Measurements from ENCODE around the gene FYB2.

The FYB2 gene

DNA sequence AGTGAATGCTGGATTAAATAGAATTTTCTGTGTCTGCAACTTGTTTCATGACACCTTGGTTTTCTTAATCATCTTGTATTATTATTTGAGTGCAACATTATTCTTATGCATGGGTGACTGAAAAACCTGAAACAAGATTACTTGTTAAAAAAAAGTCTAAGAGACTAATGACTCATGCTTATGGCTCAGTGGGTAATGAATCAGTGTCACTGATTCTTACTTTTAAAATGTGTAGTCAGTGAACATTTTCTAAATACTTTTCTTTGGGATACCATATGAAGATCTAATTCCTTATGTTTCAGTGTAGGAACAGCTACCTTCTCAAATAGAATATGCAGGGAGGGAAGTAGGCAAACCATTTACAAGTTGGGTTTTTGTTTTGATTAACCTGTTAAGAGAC lies 108.6 kb downstream of the FYB2 start:
- no peak for DNase-seq

DNA sequence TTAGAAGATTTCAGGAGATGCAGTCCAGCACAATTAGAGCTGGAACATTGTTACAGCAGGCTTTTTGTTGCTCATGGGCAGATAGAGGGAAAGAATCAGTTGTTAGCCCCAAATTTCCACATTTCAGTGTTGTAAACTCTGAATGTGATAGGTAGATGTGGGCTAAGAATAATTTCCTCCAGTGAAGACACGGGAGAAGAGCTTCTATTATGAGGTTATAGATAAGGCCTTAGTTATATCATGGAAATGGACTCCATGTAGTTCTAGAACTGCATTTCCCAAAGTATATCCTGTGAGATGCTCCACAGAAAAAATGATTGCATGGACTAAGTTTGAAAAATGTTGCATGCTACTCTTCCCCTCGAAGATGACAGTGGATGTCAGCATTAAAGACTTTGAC lies 109.2 kb downstream of the FYB2 start:
- no peak for DNase-seq

DNA sequence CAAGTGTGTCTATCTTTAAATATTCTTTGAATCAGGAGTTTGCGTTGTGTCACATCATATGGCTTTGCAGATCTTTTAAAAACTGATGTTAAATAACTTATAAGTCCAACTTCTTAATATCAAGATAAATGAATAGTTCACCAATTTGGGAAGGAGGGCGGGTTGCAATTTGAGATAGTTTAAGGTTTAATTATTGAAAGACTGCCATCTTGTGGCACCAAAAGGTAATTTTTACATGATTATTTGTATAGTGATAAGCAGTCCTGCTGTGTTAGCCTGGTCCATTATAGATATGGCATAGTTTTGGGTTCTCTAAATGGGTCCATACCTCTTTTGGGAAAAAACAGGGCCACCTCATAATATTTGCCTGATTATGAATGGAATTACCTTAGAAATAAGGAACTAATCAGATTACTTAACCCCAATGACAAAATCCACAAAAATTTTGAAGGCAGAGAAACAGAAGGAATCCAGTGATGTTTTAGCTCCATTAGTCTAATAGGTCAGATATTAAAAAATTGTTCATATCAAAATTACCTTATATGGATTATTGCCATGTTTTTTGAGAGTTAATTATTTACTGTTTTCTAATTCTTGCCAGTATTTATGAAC lies 109.8 kb downstream of the FYB2 start:
- no peak for DNase-seq

DNA sequence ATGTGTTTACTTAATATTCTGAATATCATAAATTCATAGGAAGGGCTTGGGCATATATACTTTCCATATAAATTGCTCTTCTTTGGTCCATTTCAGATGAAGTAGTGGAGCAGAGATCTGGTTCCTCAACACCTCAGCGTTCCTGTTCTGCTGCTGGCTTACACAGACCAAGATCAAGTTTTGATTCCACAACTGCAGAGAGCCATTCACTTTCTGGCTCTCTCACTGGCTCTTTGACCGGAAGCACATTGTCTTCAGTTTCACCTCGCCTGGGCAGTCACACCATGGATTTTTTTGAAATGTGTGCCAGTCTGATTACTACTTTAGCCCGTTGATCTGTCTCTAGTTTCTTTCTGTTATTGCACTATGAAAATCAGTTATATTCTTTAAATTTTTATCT lies 111.8 kb downstream of the FYB2 start:
- DNase-seq, result no peak

DNA sequence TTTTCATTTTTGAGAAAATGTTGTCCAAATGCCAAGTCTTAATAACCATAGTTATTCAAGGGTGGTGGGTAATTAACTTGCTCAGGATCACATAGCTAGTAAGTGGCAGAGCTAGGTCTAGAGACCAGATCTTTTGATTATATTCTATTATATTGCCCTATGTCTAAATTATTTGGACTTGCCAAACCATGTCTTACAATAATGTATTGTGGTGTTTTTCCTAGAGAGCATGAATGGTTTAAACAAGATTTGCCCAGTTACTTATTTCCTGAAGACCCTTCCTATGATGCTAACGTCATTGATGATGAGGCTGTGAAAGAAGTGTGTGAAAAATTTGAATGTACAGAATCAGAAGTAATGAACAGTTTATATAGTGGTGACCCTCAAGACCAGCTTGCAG lies 115.5 kb downstream of the FYB2 start:
- no peak for DNase-seq

DNA sequence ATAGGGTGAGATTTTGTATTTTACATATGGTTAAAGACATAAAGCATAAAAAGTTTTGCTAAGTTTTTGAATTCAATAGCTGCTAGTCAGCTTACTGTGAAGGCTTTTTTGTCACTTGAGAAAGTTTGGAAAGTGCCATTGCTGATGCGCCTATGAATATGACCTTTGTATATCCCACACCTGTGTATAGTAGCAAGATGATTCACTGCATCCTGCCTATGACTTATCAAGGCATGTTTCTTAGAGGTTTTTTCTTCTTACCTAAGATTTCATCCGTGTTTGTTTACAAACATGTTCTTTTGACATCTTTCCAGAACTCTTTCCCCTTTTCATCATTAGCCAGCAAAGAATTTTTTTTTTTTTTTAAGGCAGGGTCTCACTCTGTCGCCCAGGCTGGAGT lies 122.5 kb downstream of the FYB2 start:
- DNase-seq, result no peak

DNA sequence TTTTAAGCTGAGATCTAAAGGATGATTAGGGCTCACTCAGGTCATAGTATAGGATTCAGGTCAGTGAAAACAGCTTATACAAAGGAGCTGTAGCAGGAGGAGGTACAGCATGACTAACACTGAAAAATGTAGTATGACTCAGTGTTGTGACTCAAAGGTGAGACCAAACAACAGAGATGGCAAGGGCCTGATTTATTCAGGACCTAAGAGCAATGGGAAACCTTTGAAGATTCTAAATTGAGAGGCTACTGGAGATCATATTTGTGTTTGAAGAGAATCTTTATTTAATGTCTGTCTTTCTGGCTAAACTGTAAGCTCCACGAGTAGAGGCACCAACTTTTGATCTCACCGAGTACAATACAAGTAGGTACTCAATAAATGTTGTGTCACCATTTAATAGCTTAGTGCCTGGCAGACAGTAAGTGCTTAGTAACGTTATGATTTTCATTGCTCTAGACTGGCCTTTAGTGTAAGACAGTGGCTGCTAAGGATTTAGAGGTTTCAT lies 130.6 kb downstream of the FYB2 start:
- no peak for DNase-seq

DNA sequence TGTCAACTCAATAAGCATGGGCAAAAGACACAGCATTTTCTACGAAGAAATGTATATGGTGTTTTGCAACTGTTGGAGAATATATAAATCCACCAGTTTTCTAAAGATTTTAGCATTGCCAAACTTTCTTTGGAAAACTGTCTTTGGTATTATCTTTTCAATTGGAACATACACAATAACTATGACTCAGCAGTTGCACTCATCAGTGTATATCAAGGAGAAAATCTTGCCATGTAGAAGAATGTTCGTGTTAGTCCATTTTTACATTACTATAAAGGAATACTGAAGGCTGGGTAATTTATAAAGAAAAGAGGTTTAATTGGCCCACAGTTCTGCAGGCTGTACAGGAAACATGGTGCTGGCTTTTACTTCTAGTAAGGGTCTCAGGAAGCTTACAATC lies 133.0 kb downstream of the FYB2 start:
- no peak for DNase-seq

DNA sequence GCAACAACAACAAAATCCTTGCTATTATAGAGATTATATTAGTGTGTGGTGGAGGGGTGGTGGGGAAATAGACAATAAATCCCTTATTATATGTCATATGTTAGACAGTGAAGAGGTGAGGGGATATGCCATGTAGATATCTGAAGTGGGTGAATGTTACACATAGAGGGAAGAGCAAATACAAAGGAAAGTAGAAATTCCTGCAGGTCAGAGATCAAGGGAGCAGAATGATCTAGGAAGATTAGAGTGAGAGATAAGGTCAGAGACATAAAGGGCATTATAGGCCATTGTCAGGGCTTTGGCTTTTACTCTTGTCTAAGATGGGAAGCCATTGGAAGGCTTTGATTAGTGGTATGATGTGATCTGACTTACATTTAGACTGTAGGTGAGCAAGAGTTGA lies 135.6 kb downstream of the FYB2 start:
- no peak for DNase-seq

DNA sequence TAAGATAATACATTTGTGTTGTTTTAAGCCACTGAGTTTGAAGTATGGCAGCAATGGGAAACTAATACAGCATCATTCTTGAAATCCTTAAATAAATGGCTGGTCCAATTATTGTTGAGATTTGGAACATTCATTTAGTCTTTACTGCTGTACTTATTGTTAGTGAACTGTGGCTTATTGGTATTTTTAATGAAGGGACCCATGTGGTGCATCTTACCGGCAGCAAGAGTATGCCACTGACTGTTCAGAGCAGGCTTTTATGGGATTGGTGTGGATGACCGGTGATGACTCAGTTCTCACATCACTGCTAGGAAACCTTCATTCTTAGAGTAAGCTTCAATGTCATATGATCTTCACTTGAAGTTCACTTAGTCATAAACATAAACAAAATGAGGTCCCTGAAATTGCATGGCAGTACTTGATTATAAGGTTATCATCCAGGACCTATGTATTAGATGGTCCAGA lies 142.6 kb downstream of the FYB2 start:
- no peak for DNase-seq

DNA sequence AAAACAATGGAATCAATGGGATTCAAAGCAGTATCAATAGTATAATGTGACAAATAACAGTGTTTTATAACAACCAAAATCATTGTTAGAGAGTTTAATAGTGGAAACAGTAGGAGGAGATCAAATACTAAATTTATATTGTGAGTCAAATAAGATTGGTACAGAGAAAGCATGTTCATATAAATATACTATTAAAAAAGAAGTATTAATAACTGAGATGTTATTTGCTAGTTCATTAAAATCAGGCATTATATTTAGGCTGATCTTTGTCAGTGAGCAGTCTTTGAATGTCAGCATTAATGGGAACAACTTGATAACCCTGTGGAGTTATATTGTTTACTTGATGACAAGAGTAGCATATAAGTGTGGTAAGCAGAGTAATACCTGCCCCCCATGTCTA lies 143.4 kb downstream of the FYB2 start:
- no peak for DNase-seq

DNA sequence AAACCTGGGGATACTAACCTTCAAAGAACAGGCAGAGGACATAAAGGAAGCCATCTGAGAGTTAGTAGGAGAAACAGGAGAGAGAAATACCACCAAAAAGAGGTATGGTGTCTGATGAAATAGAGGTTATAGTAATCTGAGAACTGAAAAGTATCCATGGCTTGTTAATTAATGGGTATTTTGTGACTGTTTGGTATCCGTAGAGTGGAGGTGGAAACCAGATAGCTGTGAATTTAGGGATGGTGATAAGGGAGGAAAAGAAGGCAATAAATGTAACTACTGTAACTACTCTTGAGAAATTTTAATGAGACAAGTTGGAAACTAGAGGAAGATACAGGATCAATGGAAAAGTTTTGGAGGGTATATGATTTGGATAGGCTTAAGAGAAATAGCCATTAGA lies 146.6 kb downstream of the FYB2 start:
- DNase-seq, result no peak

DNA sequence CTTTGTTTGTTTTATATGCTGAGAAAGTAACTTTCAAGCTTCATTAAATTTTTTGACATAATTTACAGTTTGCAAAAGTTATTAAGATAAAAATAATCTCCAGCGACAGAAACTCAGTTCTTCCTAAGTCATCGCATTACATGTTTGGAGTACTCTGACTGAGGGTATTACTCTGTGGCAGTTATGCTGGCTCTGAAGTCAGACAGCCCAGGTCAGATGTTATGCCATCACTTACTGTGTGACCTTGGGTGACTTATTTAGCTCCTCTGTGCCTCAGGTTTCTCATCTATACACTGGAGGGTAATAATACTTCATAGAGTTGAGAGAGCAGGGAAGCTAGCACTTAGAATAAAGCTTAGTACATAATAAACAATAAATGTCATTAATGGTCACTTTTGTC lies 147.7 kb downstream of the FYB2 start:
- DNase-seq, result no peak

DNA sequence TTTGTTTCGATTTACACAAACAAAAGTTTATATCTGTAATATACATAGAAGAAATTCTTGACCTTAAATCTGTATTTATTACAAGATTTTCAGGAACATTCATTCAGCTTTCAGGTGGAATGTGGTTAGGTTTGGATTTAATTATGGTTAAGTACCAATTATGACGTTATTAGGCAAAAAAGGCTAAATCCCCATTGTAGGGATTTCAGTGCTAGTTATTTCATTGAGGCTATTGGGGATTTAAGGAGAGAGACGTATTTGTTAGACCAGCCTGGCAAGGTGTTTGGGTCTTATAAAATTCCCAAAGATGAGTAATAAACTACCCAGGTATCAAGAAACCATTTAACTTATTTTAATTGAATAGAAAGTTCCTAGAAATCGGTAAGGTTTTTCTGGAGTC lies 148.1 kb downstream of the FYB2 start:
- DNase-seq, result no peak

DNA sequence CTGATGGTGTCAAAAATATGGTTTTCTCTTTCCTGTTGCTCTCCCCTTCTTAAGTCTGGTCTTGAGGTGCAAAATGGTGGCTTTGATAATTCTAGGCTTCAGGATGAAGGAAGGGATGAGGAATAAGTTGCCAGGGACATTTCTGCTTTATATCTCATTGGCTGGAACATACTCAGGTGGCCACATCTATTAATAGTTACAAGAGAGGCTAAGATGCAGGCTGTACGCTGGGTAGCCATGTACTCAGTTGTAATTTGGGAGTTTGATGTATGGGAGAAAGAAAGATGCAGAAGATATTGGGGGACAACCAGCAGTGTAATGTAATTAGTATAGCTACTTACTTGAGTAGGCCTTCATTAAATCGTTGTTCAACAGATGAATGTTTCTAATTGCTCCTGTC lies 148.9 kb downstream of the FYB2 start:
- DNase-seq, result no peak
